Measurements from ENCODE around the gene GCNT4. TPM values are rescaled to one million over a fixed set of nuclear protein-coding genes. Genes with fewer than 3 reads are reported as not detected.
A peak's percentile ranks its signal among the peaks of the same experiment; 100 is the strongest.

Gene GCNT4
- total RNA-seq, 2 experiments from 2014 or later, result 5.3 to 6.0 TPM

DNA sequence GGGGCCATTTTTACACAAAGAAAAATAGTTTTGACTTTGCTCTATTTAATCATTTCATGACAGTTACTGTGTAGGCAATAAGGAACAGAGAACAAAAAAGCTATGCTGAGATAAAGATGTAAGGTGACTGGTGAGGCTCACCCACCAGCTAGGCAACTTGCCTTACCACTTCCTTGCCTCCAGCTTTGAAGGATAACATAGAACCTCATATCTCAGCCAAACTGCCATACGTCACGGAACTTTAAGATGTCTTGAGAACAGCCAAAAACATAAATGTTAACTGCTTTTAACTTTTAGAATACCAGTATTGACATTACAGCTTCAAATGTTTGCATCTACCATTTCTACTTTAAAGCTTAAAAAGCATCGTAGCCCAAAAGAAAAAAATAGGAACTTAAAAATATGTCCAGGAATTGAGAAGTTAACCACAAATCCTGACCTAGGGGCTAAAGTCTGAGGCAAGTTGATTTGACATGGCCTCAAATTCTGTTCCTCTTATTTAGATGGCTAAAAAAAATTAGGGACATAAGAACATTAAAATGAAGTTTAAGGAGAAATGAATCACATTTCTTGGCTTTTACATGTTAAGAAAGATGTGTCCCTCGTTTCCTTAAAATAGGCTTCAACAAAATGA lies 7.7 kb upstream of the GCNT4 start:
- Mint-ChIP-seq H3K4me1 (peaks cover 43% of the 10 kb centered on the region), H3K27ac (peak overlapping the region; percentile 84), H3K9me3 (no peaks in the 10 kb centered on the region), H3K4me3 (peak overlapping the region; percentile 55), H3K36me3 (peaks cover 5% of the 10 kb centered on the region), H3K27me3 (no peaks in the 10 kb centered on the region)
- POLR2A ChIA-PET, result interaction anchor here (1.0 to 2.0 kb wide), 4 partner anchors 9 to 277 kb away, joined by 3 to 11 read pairs (median 4); partner anchors contain the start of genes ANKRD31 and HMGCR
- DNase-seq, result no peak
- peak; percentile 87 for ATAC-seq (ENCODE audit: low read depth)

DNA sequence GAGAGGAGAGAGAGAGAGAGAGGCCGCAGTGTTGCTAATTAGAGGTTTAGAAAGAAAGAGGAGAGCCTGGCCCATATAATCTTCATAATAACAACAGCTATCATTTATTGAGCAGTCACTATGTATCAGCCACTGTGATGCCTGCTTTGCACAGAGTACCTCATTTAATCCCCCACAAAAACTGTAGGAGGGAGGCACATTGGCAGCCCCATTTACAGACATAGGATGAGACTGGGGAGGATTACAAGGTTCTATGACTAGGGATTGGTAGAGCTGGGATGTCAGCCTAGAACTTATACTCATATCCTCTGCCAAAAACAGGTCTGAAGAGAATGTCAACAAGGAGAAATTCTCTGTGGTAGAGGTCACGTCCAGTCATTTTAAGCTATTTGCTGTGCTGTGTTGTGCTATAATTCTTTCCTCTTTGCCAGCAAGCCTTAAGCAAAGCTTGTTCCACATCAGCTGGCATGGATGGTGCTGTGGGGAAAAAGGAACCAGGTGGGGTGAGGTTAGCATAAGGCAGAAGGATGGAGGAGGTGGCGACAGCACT lies 6.7 kb upstream of the GCNT4 start:
- Mint-ChIP-seq H3K4me3 (peak overlapping the region; percentile 40), H3K27ac (peak overlapping the region; percentile 84), H3K9me3 (no peaks in the 10 kb centered on the region), H3K36me3 (peaks cover 5% of the 10 kb centered on the region), H3K27me3 (no peaks in the 10 kb centered on the region), H3K4me1 (peaks cover 51% of the 10 kb centered on the region)
- DNase-seq, result no peak
- no peak for ATAC-seq (ENCODE audit: low read depth)
- POLR2A ChIA-PET, result interaction anchor here (2.0 kb wide), 1 partner anchor 178 kb away, joined by 11 read pairs; the partner anchor contains the start of gene ANKRD31

DNA sequence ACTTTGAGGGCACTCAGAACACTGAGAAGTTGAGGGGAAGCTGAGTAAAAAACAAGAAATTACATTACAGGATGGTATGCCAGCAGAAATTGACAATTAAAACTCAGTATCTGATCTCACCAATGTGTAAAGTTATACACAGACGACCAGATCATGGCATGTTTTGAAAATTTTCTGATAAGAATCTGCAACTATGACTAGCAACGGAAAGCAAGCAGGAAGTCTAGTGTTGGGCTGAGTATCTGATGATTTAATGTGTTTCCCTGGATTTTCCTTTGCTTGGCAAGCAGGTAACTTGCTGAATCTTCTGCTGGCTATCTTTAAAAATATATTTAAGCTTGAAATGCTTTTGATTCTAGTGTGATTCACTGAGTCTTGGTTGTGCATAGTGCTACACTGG lies 5.2 kb upstream of the GCNT4 start:
- peak overlapping the region; percentile 4 for H3K27ac Mint-ChIP-seq
- peak overlapping the region; percentile 43 for H3K4me3 Mint-ChIP-seq
- ATAC-seq (ENCODE audit: low read depth), result no peak
- H3K27me3 Mint-ChIP-seq, result no peaks in the 10 kb centered on the region
- POLR2A ChIA-PET, result interaction anchor here (0.9 to 1.2 kb wide), 2 partner anchors 11 to 180 kb away, joined by 3 read pairs; no protein-coding TSS in a partner anchor
- peaks cover 4% of the 10 kb centered on the region for H3K36me3 Mint-ChIP-seq
- no peaks in the 10 kb centered on the region for H3K9me3 Mint-ChIP-seq
- peaks cover 50% of the 10 kb centered on the region for H3K4me1 Mint-ChIP-seq
- DNase-seq, result no peak

DNA sequence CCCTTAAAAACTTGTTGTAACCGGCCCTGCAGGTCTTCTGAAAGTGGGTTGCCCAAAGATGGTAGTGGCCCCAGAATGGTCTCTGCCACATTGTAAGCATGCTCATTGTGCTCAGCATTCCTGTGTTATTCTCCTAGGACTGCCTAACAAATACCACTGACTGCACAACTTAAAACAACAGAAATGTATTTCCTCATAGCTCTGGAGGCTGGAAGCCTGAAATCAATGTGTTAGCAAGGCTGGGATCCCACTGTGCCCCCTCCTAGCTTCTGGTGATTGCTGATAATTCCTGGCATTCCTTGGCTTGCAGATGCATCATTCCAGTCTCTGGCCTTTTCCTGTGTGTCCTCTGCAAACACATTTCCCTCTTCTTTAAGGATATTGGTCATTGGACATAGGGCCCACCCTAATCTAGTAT lies 3.4 kb upstream of the GCNT4 start:
- ATAC-seq (ENCODE audit: low read depth) (no peak), DNase-seq (no peak)
- H3K27me3 Mint-ChIP-seq, result no peaks in the 10 kb centered on the region
- H3K36me3 Mint-ChIP-seq, result no peaks in the 10 kb centered on the region
- no peak overlapping the region for H3K27ac Mint-ChIP-seq
- H3K9me3 Mint-ChIP-seq, result no peaks in the 10 kb centered on the region
- POLR2A ChIA-PET, result interaction anchor here (2.1 kb wide), 1 partner anchor 281 kb away, joined by 6 read pairs; the partner anchor contains the start of gene HMGCR
- H3K4me1 Mint-ChIP-seq, result peaks cover 61% of the 10 kb centered on the region
- H3K4me3 Mint-ChIP-seq, result no peak overlapping the region

DNA sequence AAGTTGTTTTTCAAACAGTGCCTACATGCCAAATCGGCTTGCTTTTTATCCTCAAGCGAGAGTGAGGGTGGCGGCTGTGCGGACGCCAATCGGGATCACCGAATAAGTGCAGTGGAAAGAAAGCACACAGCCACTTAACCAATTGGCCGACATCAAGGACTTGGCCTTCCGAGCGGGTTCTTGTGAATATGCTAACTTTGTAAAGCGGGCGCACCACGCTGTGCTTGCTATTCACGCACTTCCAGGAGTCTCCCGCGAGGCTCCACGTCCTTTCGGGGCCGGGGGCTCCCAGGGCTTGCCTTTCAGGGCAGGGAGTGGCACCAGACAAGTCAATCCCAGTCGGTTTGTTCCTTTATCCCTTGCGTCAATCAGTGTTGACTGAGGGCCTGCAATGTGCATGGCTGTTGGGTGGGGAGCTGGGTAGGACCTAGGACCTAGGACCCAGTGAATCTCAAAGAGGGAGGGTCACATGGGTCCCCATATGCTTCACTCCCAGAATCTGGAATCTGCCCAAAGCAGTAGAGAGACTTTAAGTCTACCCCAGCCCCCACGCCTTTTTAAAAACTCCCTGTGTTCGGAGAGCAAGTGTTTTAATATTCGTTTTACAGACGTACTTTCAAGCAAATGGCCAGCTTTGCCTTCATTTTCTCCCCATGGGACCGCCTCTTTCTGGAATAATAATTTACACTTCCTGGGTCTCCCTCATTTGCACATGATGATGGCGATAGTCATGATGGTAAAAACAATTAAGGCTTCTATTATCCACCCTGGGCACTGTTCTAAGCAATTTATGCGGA lies 2.0 kb upstream of the GCNT4 start:
- H3K4me1 Mint-ChIP-seq, result peaks cover 60% of the 10 kb centered on the region
- no peaks in the 10 kb centered on the region for H3K36me3 Mint-ChIP-seq

DNA sequence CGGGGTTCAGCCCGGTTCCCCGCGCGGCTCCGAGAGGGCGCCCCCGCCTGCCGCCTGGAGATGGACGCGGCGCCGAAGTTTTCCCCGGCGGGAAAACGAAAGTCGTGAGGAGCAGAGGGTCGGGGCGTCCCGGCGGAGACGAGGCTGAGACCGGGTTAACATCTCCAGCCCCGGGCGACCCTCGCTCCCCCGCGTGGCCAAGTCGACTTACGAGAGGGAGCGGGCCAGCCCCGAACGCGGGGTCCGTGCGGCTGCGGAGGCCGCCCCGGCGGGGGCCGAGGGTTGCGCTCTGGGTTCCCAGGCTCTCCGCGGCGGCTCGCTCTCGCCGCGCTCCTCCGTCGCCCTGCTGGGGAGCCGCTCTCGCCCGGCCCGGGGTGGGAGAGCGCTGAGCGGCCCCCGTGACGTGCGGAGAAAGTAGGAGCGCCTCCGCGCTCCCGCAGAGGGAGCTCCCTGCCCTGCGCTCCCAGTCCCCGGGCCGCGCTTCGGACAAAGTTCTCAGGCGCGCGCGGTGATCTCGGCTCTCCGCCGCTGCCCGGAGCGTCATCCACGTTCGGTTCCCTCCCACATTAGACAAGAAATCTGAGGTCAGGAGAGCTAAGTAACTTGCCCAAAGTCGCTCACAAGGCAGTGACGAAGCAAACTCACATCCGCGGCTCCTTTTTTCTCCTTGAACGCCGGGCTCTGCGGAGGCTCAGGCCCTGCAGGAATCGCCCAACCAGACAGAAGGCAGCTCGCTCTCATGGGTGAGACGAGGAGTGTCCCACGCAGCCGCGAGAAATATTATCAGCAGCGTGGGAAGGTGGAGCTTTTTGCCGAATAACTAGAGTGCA lies 1.2 kb upstream of the GCNT4 start:
- Mint-ChIP-seq H3K27ac (peak overlapping the region; percentile 86), H3K27me3 (no peaks in the 10 kb centered on the region), H3K4me3 (peak overlapping the region; percentile 88), H3K9me3 (no peaks in the 10 kb centered on the region), H3K4me1 (peaks cover 61% of the 10 kb centered on the region), H3K36me3 (no peaks in the 10 kb centered on the region)
- POLR2A ChIA-PET, result interaction anchor here (0.8 to 3.4 kb wide), 7 partner anchors 10 to 283 kb away, joined by 3 to 31 read pairs (median 5); partner anchors contain the start of genes ANKRD31 and HMGCR
- DNase-seq (peak; percentile 75), ATAC-seq (ENCODE audit: low read depth) (peak; percentile 42)

More for the DNA sequence above, 2.0 kb upstream of the GCNT4 start:
- no peak for DNase-seq
- POLR2A ChIA-PET, result interaction anchor here (0.8 to 3.4 kb wide), 6 partner anchors 10 to 283 kb away, joined by 3 to 31 read pairs (median 4); partner anchors contain the start of genes ANKRD31 and HMGCR
- no peaks in the 10 kb centered on the region for H3K27me3 Mint-ChIP-seq
- H3K27ac Mint-ChIP-seq, result peak overlapping the region; percentile 86
- no peaks in the 10 kb centered on the region for H3K9me3 Mint-ChIP-seq
- ATAC-seq (ENCODE audit: low read depth), result no peak
- peak overlapping the region; percentile 88 for H3K4me3 Mint-ChIP-seq

DNA sequence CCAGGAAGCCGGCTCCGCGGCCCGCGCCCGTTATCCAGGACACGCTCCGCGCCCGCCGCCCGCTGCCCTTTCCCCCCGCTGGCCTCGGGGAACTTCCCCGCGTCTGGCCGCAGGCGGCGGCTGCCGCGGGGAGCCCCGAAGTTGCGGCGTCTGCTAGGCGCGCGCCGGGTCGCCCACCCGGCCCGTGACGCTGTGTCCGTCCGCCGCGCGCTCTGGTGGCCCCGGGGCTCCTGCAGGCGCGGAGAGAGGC lies 621 bp upstream of the GCNT4 start:
- ATAC-seq (ENCODE audit: low read depth) (peak; percentile 32), DNase-seq (peak; percentile 77)
- no peaks in the 10 kb centered on the region for H3K9me3 Mint-ChIP-seq
- H3K36me3 Mint-ChIP-seq, result no peaks in the 10 kb centered on the region
- POLR2A ChIA-PET, result interaction anchor here (1.1 to 3.4 kb wide), 6 partner anchors 17 to 284 kb away, joined by 3 to 31 read pairs (median 6); partner anchors contain the start of genes ANKRD31 and HMGCR
- no peak overlapping the region for H3K27ac Mint-ChIP-seq
- no peaks in the 10 kb centered on the region for H3K27me3 Mint-ChIP-seq
- H3K4me3 Mint-ChIP-seq, result peak overlapping the region; percentile 75
- H3K4me1 Mint-ChIP-seq, result peaks cover 64% of the 10 kb centered on the region

DNA sequence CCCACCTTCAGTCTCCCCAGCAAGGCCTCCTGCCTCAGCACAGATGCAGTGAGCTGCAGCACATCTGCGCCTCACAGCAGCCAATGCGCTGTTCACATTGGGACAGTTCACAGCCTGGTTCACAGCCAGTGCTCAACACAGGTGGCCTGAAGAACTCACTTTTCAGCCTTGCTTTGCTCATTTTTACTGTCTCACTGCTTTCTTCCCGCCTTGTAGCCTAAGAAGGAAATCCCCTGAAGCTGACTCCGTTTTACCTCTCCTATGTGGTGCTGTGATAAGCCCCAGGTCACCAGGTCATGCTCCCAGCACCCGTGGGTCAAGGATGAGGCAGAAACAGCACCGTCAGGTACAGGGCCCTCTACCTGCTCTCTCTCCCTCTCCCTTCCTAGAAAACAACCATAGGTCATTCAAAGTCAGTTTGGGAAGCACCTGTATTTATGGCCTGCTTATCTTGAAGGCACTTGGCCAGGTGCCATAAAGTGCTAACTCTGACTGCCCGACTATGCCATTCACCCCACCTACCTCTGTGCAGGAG lies 1.1 kb downstream of the GCNT4 start:
- POLR2A ChIA-PET, result interaction anchor here (0.6 to 3.7 kb wide), 3 partner anchors 9 to 185 kb away, joined by 3 to 21 read pairs (median 13); partner anchors contain the start of gene ANKRD31
- Mint-ChIP-seq H3K9me3 (no peaks in the 10 kb centered on the region), H3K27me3 (no peaks in the 10 kb centered on the region), H3K4me1 (peaks cover 60% of the 10 kb centered on the region), H3K4me3 (peak overlapping the region; percentile 94), H3K27ac (peak overlapping the region; percentile 93), H3K36me3 (peaks cover 5% of the 10 kb centered on the region)
- DNase-seq, result peak; percentile 46
- peak; percentile 23 for ATAC-seq (ENCODE audit: low read depth)

DNA sequence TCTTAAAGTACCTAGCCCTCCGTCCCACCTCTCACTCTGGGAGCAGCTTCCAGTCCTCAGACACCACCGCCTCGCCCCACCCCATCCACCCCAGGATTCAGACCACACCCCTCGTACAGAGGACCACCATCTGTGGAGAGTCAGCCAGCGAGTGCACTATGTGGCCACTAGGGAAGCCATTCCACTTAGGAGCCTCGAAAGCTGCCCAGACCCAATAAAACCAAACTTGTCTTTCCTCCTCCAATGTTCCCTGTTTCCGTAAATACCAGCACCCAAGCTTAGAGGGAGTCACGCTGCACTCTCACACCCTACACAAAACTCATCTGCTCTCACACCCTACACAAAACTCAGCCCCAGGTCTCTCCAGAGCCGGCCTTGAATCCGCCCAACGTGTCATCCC lies 1.9 kb downstream of the GCNT4 start:
- H3K4me1 Mint-ChIP-seq, result peaks cover 64% of the 10 kb centered on the region
- H3K4me3 Mint-ChIP-seq, result peak overlapping the region; percentile 94
- peaks cover 12% of the 10 kb centered on the region for H3K36me3 Mint-ChIP-seq
- no peak for ATAC-seq (ENCODE audit: low read depth)
- no peaks in the 10 kb centered on the region for H3K27me3 Mint-ChIP-seq
- H3K9me3 Mint-ChIP-seq, result peaks cover 1% of the 10 kb centered on the region
- DNase-seq, result no peak
- H3K27ac Mint-ChIP-seq, result peak overlapping the region; percentile 15
- POLR2A ChIA-PET, result interaction anchor here (1.3 to 3.7 kb wide), 2 partner anchors 16 to 186 kb away, joined by 7 to 21 read pairs; partner anchors contain the start of gene ANKRD31

DNA sequence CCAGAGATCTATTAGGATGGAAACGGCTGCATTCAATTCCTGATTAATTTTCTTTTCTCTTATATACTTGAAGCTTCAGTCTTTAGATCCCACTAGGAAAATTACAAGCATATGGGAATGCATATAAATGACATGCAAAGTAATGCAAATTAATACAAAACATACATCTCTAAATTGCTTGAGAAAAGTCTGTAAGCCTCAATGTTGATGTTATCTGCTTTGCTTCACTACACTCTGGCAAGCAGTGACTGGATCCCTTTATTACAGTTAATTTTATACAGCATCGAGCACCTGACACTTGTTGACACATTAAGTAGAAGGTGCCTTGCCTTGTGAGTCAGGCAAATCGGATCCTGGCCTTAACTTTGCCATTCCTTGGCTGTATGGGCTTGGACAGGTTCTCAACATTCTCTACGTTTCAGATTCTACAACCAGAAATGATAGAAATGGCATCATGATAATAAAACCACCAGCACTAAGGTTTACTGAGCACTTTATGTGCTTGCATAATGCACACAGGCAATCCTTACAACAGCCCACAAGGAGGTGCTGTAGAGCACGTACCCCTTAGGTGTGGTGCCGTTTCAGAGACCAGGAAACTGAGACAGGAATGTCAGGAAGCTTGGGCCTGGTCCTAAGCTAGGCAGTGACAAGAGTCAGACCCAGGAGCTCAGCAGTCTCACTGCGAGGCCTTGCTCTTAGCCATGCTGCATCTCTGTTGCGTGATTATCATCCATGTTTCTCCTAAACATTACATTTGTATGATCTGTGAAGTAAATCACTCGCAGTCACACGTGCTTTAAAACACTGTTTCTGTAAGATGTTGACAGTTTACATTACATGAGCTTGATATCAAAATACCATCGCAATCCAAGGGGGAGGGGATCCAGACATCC lies 2.7 kb downstream of the GCNT4 start:
- ATAC-seq (ENCODE audit: low read depth), result peak; percentile 20
- H3K36me3 Mint-ChIP-seq, result peaks cover 17% of the 10 kb centered on the region

DNA sequence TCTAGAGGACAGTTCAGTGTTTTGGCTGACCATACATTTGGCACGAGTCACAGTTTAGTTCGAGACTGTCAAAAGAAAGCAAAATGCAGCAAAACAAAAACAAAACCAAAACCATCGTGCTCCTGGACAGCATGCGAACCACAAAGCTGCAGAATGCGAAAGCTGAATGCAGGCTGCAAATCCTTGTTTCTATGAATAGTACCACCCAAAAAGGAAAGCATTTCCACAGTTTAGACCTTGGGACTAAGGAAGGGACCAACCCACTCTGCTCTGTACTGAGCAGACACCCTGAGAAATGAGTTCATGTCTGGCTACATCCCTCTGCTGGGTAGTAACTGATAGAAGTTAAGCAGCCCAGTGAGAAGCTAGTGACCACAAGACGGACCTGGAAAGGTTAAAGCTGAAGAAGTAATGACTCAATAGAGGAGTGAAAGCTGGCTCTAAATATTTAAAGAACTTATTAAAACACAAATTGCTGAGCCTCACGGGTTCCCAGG lies 3.9 kb downstream of the GCNT4 start:
- DNase-seq, result no peak
- POLR2A ChIA-PET, result interaction anchor here (0.6 to 3.7 kb wide), 3 partner anchors 8 to 289 kb away, joined by 3 to 21 read pairs (median 5); partner anchors contain the start of genes ANKRD31 and HMGCR
- Mint-ChIP-seq H3K9me3 (peaks cover 2% of the 10 kb centered on the region), H3K36me3 (peaks cover 28% of the 10 kb centered on the region), H3K27ac (peak overlapping the region; percentile 68), H3K4me3 (peak overlapping the region; percentile 66), H3K27me3 (no peaks in the 10 kb centered on the region), H3K4me1 (peaks cover 63% of the 10 kb centered on the region)
- ATAC-seq (ENCODE audit: low read depth), result no peak

More for the DNA sequence above, 2.7 kb downstream of the GCNT4 start:
- Mint-ChIP-seq H3K27ac (peak overlapping the region; percentile 21), H3K4me3 (peak overlapping the region; percentile 94), H3K9me3 (peaks cover 1% of the 10 kb centered on the region), H3K4me1 (peaks cover 67% of the 10 kb centered on the region), H3K27me3 (no peaks in the 10 kb centered on the region)
- POLR2A ChIA-PET, result interaction anchor here (1.3 to 3.7 kb wide), 2 partner anchors 15 to 187 kb away, joined by 7 to 21 read pairs; partner anchors contain the start of gene ANKRD31
- DNase-seq, result peak; percentile 60
